SJSA1 (cell line): ENCODE data around the gene RHBDF1. TPM values are rescaled to one million over a fixed set of nuclear protein-coding genes. Genes with fewer than 3 reads are reported as not detected.
A peak's percentile ranks its signal among the peaks of the same experiment; 100 is the strongest.
"Not testable (repeated sequence)": the region's sequence is repeated elsewhere in the genome, so short reads cannot be mapped to it uniquely, and the experiment has no call there.

Experiments
- DNase-seq, 2 experiments: peaks; one replicate each; pipeline ENCODE4 v3.0.0-alpha.2; 2015 to 2020; ENCODE audit warnings: low spot score in 2 of 2, low read depth in 1 of 2
- H3K27ac ChIP-seq: fragments of 250-450 bp; sonication (Bioruptor Pico); 2 replicates; pipeline ENCODE4 v1.5.1; 2020; ENCODE audit warnings: mild to moderate bottlenecking, moderate library complexity
- H3K27me3 ChIP-seq: fragments of 250-450 bp; sonication (Bioruptor Pico); replicated peaks from 2 replicates; pipeline ENCODE4 v1.5.1; 2020; ENCODE audit warnings: mild to moderate bottlenecking, moderate library complexity
- H3K36me3 ChIP-seq: fragments of 250-450 bp; sonication (Bioruptor Pico); 2 replicates; pipeline ENCODE4 v1.5.1; 2020; ENCODE audit warnings: mild to moderate bottlenecking
- H3K4me1 ChIP-seq: fragments of 250-450 bp; sonication (Bioruptor Pico); replicated peaks from 2 replicates; pipeline ENCODE4 v1.6.1; 2021; ENCODE audit warnings: mild to moderate bottlenecking
- H3K4me3 ChIP-seq: fragments of 250-450 bp; sonication (Bioruptor Pico); 2 replicates; pipeline ENCODE4 v1.5.1; 2020; ENCODE audit warnings: mild to moderate bottlenecking
- H3K9me3 ChIP-seq: fragments of 250-450 bp; sonication (Bioruptor Pico); replicated peaks from 2 replicates; pipeline ENCODE4 v1.5.1; 2020; ENCODE audit warnings: mild to moderate bottlenecking
- total RNA-seq: library from RNA; depleted of rRNA; stranded (reverse); fragments of >200 nt; shearing (Covaris generic); gene quantifications from 2 replicates; pipeline ENCODE4 v1.2.3, GENCODE V29; 2014

RHBDF1 gene
- total RNA-seq, 1 experiment from 2014 or later: 21.4 TPM

DNA sequence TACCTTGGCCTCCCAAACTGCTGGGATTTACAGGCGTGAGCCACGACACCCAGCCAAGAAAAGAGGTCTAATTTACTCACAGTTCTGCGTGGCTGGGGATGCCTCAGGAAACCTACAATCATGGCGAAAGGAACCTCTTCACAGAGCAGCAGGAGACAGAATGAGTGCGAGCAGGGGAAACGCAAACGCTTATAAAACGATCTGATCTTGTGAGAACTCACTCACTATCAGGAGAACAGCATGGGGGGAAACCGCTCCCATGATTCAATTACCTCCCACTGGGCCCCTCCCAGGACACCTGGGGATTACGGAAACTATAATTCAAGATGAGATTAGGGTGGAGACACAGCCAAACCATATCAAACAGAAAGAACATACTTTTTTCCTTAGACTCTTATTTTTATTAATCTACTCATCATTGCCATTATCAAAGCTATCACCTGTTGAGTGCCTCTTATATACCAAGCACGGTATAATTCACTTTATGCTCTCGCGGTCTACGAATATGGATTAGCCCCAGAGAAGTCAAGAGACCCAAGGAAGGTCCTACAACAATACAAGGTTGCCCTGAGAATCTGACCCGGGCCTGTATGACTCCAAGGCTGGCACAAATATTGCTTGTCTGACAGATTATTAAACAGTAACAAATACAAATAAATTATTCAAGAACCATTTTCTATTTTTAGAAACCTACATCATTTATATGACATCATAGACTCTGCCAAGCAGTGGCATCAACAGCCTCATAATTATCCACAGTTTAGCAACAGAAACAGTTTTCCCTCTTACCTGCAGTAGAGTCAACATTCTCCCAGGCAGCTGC lies 21.5 kb downstream of the RHBDF1 start:
- Histone ChIP-seq H3K4me1 (peaks cover 4% of the 10 kb centered on the region), H3K9me3 (no peaks in the 10 kb centered on the region), H3K4me3 (no peak overlapping the region), H3K36me3 (peaks cover 47% of the 10 kb centered on the region), H3K27me3 (no peaks in the 10 kb centered on the region), H3K27ac (no peak overlapping the region)
- no peak for DNase-seq

DNA sequence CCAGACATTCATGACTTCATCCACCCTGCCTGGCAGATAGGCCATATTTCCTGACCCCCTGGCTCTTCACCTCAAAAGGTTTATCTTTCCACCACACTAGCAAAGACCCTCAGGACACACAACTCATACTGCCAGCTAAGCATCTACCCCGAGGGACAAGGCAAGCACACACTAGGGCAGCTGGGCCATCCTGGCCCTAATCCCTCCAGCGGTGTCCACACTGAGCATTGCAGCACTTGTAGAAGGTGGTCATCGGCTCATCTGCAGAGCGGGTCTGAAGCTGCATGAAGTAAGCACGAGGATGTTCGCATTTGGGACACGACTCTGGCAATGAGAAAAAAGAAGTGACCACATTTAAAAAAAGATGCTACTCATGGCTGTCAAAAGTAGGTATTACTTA lies 25.2 kb downstream of the RHBDF1 start:
- no peaks in the 10 kb centered on the region for H3K27me3 ChIP-seq
- no peaks in the 10 kb centered on the region for H3K9me3 ChIP-seq
- H3K4me1 ChIP-seq: no peaks in the 10 kb centered on the region
- H3K36me3 ChIP-seq: peaks cover 44% of the 10 kb centered on the region
- H3K4me3 ChIP-seq: no peak overlapping the region
- no peak for DNase-seq
- H3K27ac ChIP-seq: no peak overlapping the region

DNA sequence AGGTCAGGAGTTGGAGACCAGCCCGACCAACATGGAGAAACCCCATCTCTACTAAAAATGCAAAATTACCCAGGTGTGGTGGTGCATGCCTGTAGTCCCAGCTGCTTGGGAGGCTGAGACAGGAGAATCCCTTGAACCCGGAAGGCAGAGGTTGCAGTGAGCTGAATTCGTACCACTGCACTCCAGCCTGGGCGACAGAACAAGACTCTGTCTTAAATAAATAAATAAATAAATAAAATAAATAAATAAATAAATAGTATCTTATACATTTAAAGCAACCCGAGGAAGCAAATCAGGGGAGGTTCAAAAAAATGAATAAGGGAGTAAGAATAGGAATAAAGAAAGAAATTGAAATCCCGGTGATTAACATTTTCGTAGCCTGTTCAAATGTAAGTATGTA lies 25.9 kb downstream of the RHBDF1 start:
- not testable (repeated sequence) for H3K4me1 ChIP-seq, H3K27me3 ChIP-seq, H3K9me3 ChIP-seq, DNase-seq, H3K27ac ChIP-seq, H3K4me3 ChIP-seq
- peaks cover 43% of the 10 kb centered on the region for H3K36me3 ChIP-seq

DNA sequence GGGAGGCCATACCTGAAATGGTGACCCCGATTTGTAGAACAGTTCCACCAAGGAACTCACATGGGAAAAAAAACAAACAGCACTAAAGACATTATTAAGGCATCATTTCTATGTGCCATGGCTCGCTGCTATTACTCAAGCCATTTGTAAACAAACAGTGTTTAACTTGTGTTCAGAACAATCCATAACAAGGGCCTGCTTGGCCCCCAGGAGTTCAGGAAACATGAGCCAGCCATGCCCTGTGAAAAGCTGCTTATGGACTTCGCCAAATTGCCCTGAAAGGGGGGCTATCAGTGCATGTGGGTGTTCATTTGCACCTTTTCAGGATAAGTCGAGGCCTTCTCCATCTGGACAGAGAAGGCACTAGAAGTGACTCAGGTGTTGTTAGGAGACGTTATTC lies 27.0 kb downstream of the RHBDF1 start:
- Histone ChIP-seq H3K4me1 (no peaks in the 10 kb centered on the region), H3K36me3 (peaks cover 32% of the 10 kb centered on the region), H3K9me3 (no peaks in the 10 kb centered on the region), H3K27me3 (no peaks in the 10 kb centered on the region), H3K27ac (no peak overlapping the region), H3K4me3 (no peak overlapping the region)
- DNase-seq: no peak

DNA sequence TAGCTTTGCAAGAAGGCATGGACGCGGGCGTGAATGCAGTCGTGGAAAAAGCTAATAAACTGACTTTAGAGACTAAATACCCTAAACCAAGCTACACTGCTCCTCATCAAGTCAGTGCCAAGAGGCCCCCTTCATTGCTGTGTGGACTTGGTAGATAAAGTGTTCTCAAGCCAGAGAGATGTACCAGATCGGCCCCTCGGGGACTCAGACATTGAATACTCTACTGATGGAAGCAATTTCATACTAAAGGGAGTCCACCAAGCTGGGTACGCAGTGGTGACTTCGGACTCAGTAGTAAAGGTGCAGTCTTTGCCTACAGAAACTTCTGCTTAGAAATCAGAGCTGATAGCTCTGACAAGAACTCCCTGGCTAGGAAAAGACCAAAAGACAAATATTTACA lies 27.8 kb downstream of the RHBDF1 start:
- Histone ChIP-seq H3K4me3 (no peak overlapping the region), H3K9me3 (no peaks in the 10 kb centered on the region), H3K27me3 (no peaks in the 10 kb centered on the region), H3K4me1 (no peaks in the 10 kb centered on the region), H3K36me3 (peaks cover 26% of the 10 kb centered on the region), H3K27ac (no peak overlapping the region)
- no peak for DNase-seq

DNA sequence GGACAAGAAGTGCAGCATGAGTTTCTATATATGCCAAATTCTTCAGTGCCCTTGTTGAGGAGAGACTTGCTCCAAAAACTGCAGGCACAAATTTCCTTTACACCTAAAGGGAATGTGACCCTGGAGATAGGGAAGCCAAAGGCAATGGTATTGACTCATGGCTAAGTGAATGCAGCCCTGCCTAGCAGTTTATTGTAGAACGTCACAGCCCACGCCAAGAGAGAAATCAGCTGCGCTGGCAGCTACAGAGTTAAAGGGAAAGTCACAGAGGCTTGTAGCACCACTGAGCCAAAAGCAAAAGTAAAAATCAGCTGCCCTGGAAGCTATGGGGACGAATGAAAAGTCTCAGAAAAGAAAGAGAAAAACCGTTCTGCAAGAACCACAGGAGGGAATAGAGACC lies 29.1 kb downstream of the RHBDF1 start:
- H3K36me3 ChIP-seq: peaks cover 25% of the 10 kb centered on the region
- no peak overlapping the region for H3K4me3 ChIP-seq
- H3K27ac ChIP-seq: no peak overlapping the region
- no peaks in the 10 kb centered on the region for H3K27me3 ChIP-seq
- H3K9me3 ChIP-seq: no peaks in the 10 kb centered on the region
- H3K4me1 ChIP-seq: no peaks in the 10 kb centered on the region
- no peak for DNase-seq

DNA sequence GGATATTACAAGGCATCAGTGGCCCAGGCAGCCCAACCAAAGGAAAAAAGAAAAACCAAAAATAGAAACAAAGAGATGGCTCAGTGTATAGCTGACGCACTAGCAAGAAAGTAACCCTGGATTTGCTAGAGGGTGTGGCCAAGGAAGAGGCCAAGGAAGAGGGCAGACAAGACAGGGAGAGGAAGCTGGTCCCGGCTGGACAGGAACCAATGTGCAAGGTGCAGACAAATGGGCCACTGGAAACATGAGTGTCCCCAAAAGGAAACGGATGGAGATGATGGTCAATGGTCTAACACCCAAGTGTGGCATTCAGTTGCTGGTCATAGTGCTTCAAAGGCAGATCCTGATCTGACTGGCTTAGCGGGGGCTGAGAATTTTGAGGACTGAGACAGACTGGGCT lies 29.7 kb downstream of the RHBDF1 start:
- Histone ChIP-seq H3K4me3 (no peak overlapping the region), H3K9me3 (no peaks in the 10 kb centered on the region), H3K36me3 (peaks cover 21% of the 10 kb centered on the region), H3K27me3 (no peaks in the 10 kb centered on the region), H3K4me1 (no peaks in the 10 kb centered on the region), H3K27ac (no peak overlapping the region)
- no peak for DNase-seq

DNA sequence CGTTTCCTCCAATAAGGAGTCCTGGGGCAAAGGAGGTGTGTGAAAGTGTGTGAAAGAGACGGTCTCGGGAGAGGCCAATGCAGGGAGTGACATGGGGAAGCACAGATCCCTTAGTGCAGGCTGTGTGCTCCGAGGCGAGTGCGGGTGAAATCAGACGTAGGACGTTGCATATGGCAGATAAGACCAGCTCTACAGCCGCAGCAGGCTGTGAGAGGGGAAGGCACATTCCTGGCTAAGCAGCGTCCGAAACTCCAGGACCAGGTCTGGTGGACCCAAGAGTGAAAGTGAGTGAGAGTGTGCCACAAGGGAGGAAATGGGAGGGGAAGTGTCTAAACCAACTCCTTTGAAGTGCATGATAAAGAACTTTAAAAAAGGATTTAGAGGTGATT lies 30.4 kb downstream of the RHBDF1 start:
- Histone ChIP-seq H3K4me1 (no peaks in the 10 kb centered on the region), H3K4me3 (no peak overlapping the region), H3K27me3 (no peaks in the 10 kb centered on the region), H3K36me3 (peaks cover 17% of the 10 kb centered on the region), H3K27ac (no peak overlapping the region), H3K9me3 (no peaks in the 10 kb centered on the region)
- peak in 1 of 2 experiments; percentile 16 for DNase-seq

DNA sequence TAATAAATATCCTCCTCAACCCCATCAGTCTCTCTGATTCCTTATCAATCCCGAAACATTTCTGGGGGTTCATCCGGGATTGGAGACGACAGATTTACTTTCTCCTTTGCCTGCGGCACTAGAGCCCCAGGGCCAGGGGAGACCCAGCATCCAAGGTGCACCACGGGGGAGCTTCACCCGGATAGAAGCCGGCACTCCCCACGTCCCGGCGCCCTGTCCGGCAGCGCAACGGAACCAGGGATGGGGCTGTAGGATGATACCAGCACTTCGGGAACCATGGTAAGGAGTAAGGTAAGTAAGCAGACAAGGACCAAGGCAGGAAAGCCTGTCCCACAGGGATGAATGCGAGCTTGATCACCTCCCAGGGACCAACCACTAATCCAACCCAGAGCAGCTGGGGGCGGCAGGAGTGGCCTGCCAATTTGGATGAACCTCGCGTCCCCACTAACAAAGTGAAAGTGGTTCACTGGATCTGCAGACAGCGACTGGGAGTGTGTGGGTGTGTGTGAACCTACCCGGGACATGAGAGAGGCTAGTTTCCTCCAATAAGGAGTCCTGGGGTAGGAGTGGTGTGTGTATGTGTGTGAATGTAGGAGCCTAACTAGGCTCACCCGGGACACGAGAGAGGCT lies 30.9 kb downstream of the RHBDF1 start:
- Histone ChIP-seq H3K27me3 (no peaks in the 10 kb centered on the region), H3K4me3 (no peak overlapping the region), H3K36me3 (peaks cover 13% of the 10 kb centered on the region), H3K9me3 (no peaks in the 10 kb centered on the region), H3K4me1 (no peaks in the 10 kb centered on the region), H3K27ac (no peak overlapping the region)
- DNase-seq: no peak

DNA sequence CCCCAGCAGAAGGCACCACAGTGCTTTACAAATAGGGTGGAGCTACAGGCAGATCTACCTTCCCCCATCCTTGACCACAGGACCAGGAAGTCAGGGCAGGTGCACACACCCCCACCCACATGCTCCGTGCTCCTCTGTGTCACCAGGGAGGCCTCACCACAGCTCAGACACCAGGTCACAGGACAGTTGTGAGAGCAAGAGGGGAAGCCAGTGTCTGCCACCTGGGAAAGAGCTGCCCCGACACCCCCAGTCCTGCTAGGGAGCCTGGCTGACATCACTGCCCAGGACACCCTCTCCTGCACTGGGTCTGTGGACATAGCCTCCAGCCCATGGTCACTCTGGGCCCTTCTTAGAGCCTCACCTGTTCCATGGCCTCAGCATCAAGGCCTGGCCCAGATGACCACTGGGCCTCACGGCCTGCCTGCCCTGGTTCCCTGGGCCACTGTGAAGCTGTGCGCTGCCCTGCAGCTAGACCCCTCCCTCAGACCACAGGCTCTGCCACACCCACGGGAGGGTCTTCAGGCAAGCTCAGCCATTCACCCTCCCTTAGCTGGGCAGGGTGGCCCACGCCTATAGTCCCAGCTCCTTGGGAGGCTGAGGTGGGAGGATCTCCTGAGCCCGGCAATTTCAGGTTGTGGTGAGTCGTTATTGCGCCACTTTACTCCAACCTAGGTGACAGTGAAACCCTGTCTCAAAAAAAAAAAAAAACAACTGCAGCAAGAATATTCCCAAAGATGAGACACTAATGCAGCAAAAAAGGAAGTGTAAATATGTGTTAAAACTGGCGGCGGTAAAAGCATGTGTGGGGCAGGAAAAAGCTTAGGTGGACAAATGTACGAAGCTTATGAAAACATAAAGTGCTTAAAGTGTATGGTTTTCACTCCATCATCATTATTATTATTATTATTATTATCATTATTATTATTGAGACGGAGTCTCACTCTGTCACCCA lies 33.2 kb downstream of the RHBDF1 start:
- H3K27me3 ChIP-seq: no peaks in the 10 kb centered on the region
- H3K4me1 ChIP-seq: no peaks in the 10 kb centered on the region
- H3K36me3 ChIP-seq: peaks cover 7% of the 10 kb centered on the region
- no peaks in the 10 kb centered on the region for H3K9me3 ChIP-seq
- no peak overlapping the region for H3K4me3 ChIP-seq
- no peak for DNase-seq
- no peak overlapping the region for H3K27ac ChIP-seq

DNA sequence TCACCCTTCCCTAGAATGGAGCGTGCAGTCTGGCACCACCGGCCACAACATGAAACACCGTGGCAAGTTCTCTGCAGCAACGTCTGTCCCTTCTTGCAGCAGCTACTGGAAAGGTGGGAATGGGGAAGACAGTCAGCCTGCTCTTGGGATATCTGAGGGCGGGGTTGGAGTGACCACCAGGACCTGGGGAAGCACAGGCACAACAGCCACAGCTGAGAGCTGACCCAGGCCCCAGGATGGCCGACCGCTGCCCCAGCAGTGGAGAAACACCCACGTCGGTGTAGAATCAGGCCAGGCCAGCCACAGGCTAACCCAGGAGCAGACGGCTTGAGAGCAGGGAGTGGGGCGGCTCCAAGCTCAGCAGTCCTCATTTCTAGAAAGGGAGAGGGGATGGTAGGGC lies 34.2 kb downstream of the RHBDF1 start:
- H3K36me3 ChIP-seq, H3K27me3 ChIP-seq, H3K27ac ChIP-seq, H3K4me3 ChIP-seq, H3K4me1 ChIP-seq, H3K9me3 ChIP-seq, DNase-seq: not testable (repeated sequence)

DNA sequence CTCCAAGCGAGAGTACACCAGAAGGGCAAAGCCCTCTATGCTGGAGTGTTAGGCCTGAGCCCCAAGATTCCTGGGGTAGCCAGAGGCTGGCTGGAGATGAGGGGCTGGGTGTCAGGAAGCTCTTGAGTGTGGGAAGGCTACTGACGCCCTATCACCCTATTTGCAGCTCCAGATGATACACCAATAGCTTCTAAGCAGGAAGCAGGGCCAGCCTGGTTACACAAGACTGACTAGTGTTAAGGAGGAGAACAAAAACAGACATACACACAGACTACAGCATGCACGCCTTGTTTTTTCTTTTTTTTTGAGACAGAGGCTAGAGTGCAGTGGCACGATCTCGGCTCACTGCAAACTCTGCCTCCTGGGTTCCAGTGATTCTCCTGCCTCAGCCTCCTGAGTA lies 34.9 kb downstream of the RHBDF1 start:
- Histone ChIP-seq H3K27ac (no peak overlapping the region), H3K9me3 (no peaks in the 10 kb centered on the region), H3K4me3 (no peak overlapping the region), H3K4me1 (no peaks in the 10 kb centered on the region), H3K36me3 (no peaks in the 10 kb centered on the region), H3K27me3 (no peaks in the 10 kb centered on the region)
- no peak for DNase-seq

DNA sequence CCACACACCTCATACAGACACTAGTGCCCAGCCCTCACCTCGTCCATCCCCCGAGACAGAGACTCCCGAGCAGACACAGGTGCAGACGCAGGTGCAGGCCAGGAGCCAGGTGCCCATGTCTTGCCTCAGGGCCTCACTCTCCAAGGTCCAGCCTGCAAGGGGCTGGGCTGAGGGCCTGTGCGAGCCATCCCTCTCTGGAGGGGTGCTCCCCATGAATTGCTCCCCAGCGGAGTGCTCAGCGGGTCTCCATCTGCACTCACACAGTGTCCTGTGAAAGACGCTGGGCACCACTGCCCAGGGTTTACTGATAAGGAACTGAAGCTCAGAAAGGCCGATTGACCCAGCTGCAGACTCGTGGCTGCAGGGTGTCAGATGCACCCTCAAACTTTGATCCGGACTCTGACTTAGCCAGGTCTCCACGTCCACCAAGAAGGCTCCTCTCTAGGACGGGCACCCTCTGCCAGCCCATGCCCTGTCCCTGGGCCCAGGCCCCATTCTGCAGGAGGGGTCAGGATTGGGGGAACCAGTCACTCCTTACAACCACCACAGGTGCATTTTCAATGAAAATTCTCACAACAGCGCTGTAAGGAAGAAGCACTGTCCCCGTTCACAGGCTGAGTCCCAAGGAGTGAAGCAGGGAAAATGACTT lies 36.0 kb downstream of the RHBDF1 start:
- no peak overlapping the region for H3K4me3 ChIP-seq
- no peaks in the 10 kb centered on the region for H3K36me3 ChIP-seq
- DNase-seq: no peak
- no peaks in the 10 kb centered on the region for H3K27me3 ChIP-seq
- H3K4me1 ChIP-seq: no peaks in the 10 kb centered on the region
- no peak overlapping the region for H3K27ac ChIP-seq
- no peaks in the 10 kb centered on the region for H3K9me3 ChIP-seq
